AG09309 (cell line): ENCODE data around the gene NMNAT2.

Experiments
- DNase-seq: peaks from one replicate; pipeline ENCODE4 v3.0.0-alpha.2; 2010; ENCODE audit warnings: low read depth
- H3K4me3 ChIP-seq: 2 replicates; pipeline ENCODE4 v1.5.1; 2011; ENCODE audit warnings: mild to moderate bottlenecking, low read depth, low read length, moderate library complexity; ENCODE audit not compliant: control insufficient read depth
- CTCF ChIP-seq: IDR thresholded peaks from 2 replicates; pipeline ENCODE4 v1.5.1; 2011; ENCODE audit warnings: mild to moderate bottlenecking, low read depth, low read length, inconsistent platforms; ENCODE audit not compliant: insufficient read depth, control insufficient read depth; ENCODE audit errors: missing control alignments

NMNAT2 gene

GRCh38 chr1:183218971-183219615 is 199.1 kb downstream of the NMNAT2 start:
- DNase-seq, result no peak
- H3K4me3 ChIP-seq, result no peak overlapping the region
- no peak for TF ChIP-seq CTCF

GRCh38 chr1:183218027-183218618 is 200.1 kb downstream of the NMNAT2 start:
- H3K4me3 ChIP-seq, result no peak overlapping the region
- TF ChIP-seq CTCF, result no peak
- no peak for DNase-seq

- TF ChIP-seq CTCF, result no peak
- no peak for DNase-seq
- H3K4me3 ChIP-seq, result no peak overlapping the region
Observed at GRCh38 chr1:183215936-183216335, 202.2 kb downstream of the NMNAT2 start.

DNA sequence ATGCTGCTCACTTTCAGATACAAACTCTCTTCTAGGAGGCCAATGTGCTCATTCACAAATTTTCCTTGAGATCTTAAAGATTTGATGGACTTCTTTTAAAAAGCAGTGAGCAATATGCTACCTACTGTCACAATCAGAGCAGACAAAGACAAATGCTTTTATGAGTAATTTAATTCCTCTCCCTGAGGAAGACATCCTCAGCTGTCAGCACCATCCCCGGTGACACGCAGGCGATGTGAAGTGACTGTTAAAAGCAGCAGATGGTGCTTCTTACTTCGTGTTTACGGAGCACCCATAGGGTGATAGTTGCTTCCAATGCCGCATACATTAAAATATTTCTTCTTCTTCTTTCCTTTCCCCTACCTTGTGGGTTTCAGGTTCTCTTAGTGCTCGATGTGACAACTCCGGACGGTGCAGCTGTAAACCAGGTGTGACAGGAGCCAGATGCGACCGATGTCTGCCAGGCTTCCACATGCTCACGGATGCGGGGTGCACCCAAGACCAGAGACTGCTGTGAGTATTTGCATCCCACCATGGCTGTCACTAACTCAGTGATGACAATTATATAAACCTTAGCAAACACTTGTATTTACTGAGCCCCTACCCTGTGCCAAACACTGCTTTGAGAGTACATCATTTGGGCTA is 203.0 kb downstream of the NMNAT2 start:
- H3K4me3 ChIP-seq, result no peak overlapping the region
- DNase-seq, result no peak

DNA sequence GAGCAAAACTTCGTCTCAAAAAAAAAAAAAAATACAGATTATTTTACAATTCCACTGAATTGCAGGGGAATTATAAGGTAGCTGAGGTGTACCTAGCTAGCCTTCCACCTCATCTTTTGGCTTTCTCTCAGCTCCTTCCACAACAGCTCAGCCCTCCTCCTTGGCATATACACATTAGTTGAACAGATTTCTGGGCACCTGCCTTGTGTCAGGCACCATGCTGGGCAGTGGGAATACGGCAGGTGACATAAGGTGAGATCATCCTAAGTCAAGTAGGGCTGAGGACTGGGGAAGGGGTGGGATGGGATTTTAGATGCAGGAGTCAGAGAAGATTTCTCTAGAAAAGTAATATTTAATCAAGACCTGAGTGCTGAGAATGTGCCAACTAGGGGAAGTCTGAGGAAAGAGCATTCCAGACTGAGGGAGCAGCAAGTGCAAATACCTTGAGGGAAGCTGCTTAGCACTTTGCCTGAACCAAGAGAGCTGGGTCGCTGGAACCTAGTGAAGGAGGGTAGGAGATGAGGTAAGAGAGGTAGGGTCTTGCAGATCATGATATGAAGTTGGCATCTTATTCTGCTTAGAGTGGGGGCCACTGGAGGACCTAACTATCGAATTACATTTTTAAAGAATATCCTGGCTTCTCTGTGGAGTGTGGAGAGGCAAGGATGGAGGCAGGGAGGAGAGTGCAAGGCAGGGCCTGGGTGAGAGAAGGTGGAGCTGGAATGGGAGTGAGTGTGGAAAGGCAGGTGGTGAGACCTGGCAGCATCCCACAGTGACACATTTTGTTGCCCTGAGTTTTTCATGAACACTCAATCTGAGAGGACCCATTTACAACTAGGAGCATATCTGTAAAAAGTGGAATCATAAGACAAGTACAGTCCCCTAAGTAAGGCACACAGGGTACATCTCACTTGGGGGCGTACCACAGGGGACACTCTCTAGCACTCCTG is 203.9 kb downstream of the NMNAT2 start:
- TF ChIP-seq CTCF, result no peak
- DNase-seq, result no peak
- no peak overlapping the region for H3K4me3 ChIP-seq

More for the DNA sequence above, 203.0 kb downstream of the NMNAT2 start:
- TF ChIP-seq CTCF, result no peak

- DNase-seq, result no peak
- TF ChIP-seq CTCF, result no peak
- H3K4me3 ChIP-seq, result no peak overlapping the region
Observed at GRCh38 chr1:183212870-183213269, 205.3 kb downstream of the NMNAT2 start.
